Mesothelial cell of epicardium (in vitro differentiated cells): ENCODE results near the gene LMLN. TPM values are rescaled to one million over a fixed set of nuclear protein-coding genes. Genes with fewer than 3 reads are reported as not detected.

Source experiments
- DNase-seq, 2 experiments: peaks; one replicate each; pipeline ENCODE4 v3.0.0; 2021; ENCODE audit warnings: low spot score in 2 of 2; ENCODE audit not compliant: unreplicated experiment in 2 of 2
- H3K27ac Mint-ChIP-seq: 2 replicates; pipeline ENCODE4 v1.8.0; 2021; ENCODE audit warnings: mixed read lengths
- H3K27me3 Mint-ChIP-seq: 2 replicates; pipeline ENCODE4 v1.8.0; 2021; ENCODE audit warnings: low read depth, mixed read lengths
- H3K36me3 Mint-ChIP-seq: 2 replicates; pipeline ENCODE4 v1.8.0; 2021; ENCODE audit warnings: mixed read lengths
- H3K4me1 Mint-ChIP-seq: 2 replicates; pipeline ENCODE4 v1.8.0; 2021; ENCODE audit warnings: mixed read lengths
- H3K4me3 Mint-ChIP-seq: 2 replicates; pipeline ENCODE4 v1.8.0; 2021; ENCODE audit warnings: mild to moderate bottlenecking, moderate library complexity, mixed read lengths
- H3K9me3 Mint-ChIP-seq: 2 replicates; pipeline ENCODE4 v1.8.0; 2021; ENCODE audit warnings: mixed read lengths
- total RNA-seq: library from RNA; stranded (reverse); gene quantifications from 3 replicates; pipeline ENCODE4 v1.2.1, GENCODE V29; 2021
- TF ChIP-seq, protein P1 (sequence below): fragments of 200-600 bp; sonication (generic); IDR thresholded peaks from one replicate; pipeline ENCODE4 v1.5.0; 2021; ENCODE audit warnings: antibody characterized with exemption; ENCODE audit not compliant: unreplicated experiment

LMLN gene
- total RNA-seq, 1 donor from 2014 or later, result 8.0 TPM

DNA sequence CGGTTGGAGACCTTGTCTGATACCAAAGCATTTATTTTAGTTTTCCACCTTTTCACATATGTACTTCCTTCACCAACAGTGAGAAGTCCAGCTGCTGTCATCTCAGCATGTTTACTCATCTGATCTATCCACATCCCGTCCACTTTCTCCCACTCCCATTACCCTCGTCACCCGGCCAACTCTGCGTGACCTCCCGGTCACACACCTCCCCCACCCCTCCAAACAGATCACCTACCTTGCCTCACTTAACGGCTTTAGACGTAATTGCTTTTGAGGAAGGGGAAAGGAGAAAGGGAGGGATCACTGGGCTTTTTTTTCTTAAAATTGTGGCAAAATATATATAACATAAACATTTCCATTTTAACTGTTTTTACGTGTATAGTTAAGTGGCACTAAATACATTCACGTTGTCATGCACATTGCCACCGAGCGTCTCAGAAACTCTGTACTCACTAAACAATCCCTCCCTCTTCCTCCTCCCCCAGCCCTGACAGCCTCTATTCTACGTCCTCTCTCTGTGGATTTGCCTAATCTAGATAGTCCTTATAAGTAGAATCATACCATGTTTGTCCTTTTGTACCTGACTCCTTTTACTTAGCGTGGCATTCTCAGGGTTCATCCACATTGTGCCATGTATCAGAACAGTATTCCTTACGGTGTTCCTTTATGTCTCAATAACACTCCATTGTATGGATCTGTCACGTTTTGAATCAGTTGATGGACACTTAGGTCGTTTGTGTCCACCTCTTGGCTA is 67.2 kb downstream of the LMLN start:
- no peak overlapping the region for H3K27ac Mint-ChIP-seq
- peaks cover 15% of the 10 kb centered on the region for H3K4me1 Mint-ChIP-seq
- no peak for DNase-seq
- H3K27me3 Mint-ChIP-seq, result no peaks in the 10 kb centered on the region
- no peaks in the 10 kb centered on the region for H3K36me3 Mint-ChIP-seq
- no peak overlapping the region for H3K4me3 Mint-ChIP-seq
- no peaks in the 10 kb centered on the region for H3K9me3 Mint-ChIP-seq
- TF ChIP-seq, protein P1, sequence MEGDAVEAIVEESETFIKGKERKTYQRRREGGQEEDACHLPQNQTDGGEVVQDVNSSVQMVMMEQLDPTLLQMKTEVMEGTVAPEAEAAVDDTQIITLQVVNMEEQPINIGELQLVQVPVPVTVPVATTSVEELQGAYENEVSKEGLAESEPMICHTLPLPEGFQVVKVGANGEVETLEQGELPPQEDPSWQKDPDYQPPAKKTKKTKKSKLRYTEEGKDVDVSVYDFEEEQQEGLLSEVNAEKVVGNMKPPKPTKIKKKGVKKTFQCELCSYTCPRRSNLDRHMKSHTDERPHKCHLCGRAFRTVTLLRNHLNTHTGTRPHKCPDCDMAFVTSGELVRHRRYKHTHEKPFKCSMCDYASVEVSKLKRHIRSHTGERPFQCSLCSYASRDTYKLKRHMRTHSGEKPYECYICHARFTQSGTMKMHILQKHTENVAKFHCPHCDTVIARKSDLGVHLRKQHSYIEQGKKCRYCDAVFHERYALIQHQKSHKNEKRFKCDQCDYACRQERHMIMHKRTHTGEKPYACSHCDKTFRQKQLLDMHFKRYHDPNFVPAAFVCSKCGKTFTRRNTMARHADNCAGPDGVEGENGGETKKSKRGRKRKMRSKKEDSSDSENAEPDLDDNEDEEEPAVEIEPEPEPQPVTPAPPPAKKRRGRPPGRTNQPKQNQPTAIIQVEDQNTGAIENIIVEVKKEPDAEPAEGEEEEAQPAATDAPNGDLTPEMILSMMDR, result no peak

DNA sequence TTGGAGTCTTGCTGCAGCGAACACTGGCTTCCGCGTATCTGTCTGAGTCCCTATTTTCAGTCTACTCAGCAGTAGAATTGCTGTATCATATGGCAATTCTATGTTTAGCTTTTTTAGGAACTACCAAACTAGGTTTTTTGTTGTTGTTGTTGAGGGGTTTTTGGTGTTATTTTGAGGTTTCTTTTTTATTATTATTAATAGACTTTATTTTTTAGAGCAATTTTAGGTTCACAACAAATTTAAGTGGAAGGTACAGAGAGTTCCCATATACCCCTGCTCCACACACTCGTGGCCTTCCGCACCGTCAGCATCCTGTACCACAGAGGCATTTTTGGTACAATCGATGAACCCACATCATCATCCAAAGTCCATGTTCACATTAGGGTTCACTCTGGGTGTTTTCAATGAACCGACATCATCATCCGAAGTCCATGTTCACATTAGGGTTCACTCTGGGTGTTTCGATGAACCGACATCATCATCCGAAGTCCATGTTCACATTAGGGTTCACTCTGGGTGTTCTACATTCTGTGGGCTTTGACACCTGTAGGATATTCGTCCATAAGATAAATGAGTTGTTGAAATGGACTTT is 67.9 kb downstream of the LMLN start:
- Mint-ChIP-seq H3K36me3 (no peaks in the 10 kb centered on the region), H3K4me1 (peaks cover 20% of the 10 kb centered on the region), H3K9me3 (no peaks in the 10 kb centered on the region), H3K4me3 (no peak overlapping the region), H3K27me3 (no peaks in the 10 kb centered on the region), H3K27ac (no peak overlapping the region)
- TF ChIP-seq, protein P1, result no peak
- no peak for DNase-seq

DNA sequence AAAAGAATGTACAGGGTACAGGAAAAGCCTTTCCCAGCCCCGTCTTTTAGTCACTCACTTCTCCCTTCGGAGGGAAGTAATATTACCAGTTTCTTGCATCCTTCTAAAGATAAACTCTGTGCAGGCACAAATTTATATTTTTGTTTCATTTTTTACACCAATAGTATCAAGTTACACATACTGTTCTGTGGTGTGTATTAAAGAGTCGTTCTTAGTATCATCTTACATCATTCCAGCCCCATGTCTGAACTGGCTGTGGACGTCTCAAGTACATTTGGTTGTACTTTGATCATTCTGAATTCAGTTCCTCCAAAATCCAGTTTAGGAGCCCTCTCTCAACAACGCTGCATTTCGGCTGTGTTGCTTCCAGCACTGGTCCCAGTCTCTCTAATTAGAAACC is 68.7 kb downstream of the LMLN start:
- Mint-ChIP-seq H3K27ac (peak overlapping the region; percentile 27), H3K27me3 (no peaks in the 10 kb centered on the region), H3K4me1 (peaks cover 22% of the 10 kb centered on the region), H3K4me3 (no peak overlapping the region), H3K36me3 (no peaks in the 10 kb centered on the region), H3K9me3 (no peaks in the 10 kb centered on the region)
- TF ChIP-seq, protein P1, result no peak
- DNase-seq, result no peak

DNA sequence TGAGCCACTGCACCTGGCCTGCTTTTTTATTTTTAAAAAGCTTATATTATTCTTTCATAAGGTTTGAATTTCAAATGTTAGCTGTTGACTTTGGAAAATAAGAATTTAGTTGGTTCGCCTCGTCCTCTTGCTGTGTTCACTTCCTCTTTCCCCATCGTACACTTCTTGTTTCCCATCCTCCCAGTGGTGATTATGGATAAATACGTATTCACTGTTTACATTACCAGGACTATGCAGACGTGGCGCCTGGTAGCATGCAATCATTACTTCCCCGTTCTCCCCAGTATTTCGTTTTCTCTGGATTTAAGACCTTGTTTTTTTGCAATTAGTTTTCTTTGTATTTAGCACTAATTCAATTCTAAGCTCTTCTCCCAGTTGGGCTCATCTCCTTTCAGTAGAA is 70.1 kb downstream of the LMLN start:
- no peak overlapping the region for H3K27ac Mint-ChIP-seq
- H3K36me3 Mint-ChIP-seq, result no peaks in the 10 kb centered on the region
- peaks cover 22% of the 10 kb centered on the region for H3K4me1 Mint-ChIP-seq
- H3K9me3 Mint-ChIP-seq, result no peaks in the 10 kb centered on the region
- H3K27me3 Mint-ChIP-seq, result no peaks in the 10 kb centered on the region
- TF ChIP-seq, protein P1, result no peak
- no peak overlapping the region for H3K4me3 Mint-ChIP-seq
- no peak for DNase-seq

DNA sequence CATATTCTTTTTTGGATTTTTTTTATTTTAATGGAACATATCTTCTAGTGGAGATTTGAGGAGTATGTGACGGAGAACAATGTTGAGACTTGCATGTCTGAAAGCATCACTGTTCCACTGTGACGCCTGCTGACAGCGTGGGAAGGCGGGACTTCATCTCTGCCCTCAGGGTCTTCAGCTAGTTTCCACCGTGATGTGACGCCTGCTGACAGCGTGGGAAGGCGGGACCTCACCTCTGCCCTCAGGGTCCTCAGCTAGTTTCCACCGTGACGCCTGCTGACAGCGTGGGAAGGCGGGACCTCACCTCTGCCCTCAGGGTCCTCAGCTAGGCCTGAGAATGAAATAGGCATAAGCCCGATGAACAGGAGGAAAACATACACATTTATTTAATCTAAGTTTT is 70.7 kb downstream of the LMLN start:
- Mint-ChIP-seq H3K9me3 (no peaks in the 10 kb centered on the region), H3K27ac (no peak overlapping the region), H3K4me3 (no peak overlapping the region), H3K36me3 (no peaks in the 10 kb centered on the region), H3K4me1 (peaks cover 22% of the 10 kb centered on the region), H3K27me3 (no peaks in the 10 kb centered on the region)
- TF ChIP-seq, protein P1, result no peak
- no peak for DNase-seq
